Activated T-cell treated with anti-CD3 and anti-CD28 coated beads, Interleukin-2, amount 50 U/mL, for 4 hours (primary cell): ENCODE measurements around the gene EPG5. TPM values are rescaled to one million over a fixed set of nuclear protein-coding genes. Genes with fewer than 3 reads are reported as not detected.
A peak's percentile ranks its signal among the peaks of the same experiment; 100 is the strongest.

Source experiments
- ATAC-seq, 2 donors: fragments of 200-7000 bp; cut with Tn5 transposase; one replicate each; pipeline ENCODE4 v1.10.0; 2021
- DNase-seq: peaks from one replicate; pipeline ENCODE4 v3.0.0-alpha.2; 2020
- H3K27me3 Mint-ChIP-seq: one replicate; pipeline ENCODE4 v1.8.0; 2021; ENCODE audit warnings: low read depth, mixed read lengths
- H3K36me3 Mint-ChIP-seq: one replicate; pipeline ENCODE4 v1.8.0; 2022; ENCODE audit warnings: mixed read lengths; ENCODE audit not compliant: insufficient read depth
- H3K4me1 Mint-ChIP-seq: one replicate; pipeline ENCODE4 v1.8.0; 2021; ENCODE audit warnings: low read depth, mixed read lengths
- H3K4me3 Mint-ChIP-seq: one replicate; pipeline ENCODE4 v1.8.0; 2021; ENCODE audit warnings: mild to moderate bottlenecking, moderate library complexity, mixed read lengths
- H3K9me3 Mint-ChIP-seq: one replicate; pipeline ENCODE4 v1.8.0; 2021; ENCODE audit warnings: mixed read lengths
- total RNA-seq, 3 donors: library from RNA; stranded (reverse); gene quantifications; one replicate each; pipeline ENCODE4 v1.2.1, GENCODE V29; 2021

EPG5 gene, protein sequence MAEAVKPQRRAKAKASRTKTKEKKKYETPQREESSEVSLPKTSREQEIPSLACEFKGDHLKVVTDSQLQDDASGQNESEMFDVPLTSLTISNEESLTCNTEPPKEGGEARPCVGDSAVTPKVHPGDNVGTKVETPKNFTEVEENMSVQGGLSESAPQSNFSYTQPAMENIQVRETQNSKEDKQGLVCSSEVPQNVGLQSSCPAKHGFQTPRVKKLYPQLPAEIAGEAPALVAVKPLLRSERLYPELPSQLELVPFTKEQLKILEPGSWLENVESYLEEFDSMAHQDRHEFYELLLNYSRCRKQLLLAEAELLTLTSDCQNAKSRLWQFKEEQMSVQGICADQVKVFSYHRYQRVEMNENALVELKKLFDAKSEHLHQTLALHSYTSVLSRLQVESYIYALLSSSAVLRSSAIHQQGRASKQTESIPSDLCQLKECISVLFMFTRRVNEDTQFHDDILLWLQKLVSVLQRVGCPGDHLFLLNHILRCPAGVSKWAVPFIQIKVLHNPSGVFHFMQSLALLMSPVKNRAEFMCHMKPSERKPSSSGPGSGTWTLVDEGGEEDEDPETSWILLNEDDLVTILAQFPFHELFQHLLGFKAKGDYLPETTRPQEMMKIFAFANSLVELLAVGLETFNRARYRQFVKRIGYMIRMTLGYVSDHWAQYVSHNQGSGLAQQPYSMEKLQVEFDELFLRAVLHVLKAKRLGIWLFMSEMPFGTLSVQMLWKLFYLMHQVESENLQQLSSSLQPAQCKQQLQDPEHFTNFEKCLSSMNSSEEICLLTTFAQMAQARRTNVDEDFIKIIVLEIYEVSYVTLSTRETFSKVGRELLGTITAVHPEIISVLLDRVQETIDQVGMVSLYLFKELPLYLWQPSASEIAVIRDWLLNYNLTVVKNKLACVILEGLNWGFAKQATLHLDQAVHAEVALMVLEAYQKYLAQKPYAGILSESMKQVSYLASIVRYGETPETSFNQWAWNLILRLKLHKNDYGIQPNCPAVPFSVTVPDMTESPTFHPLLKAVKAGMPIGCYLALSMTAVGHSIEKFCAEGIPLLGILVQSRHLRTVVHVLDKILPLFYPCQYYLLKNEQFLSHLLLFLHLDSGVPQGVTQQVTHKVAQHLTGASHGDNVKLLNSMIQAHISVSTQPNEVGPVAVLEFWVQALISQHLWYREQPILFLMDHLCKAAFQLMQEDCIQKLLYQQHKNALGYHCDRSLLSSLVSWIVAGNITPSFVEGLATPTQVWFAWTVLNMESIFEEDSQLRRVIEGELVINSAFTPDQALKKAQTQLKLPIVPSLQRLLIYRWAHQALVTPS (N-terminal part only)
- total RNA-seq: 1 to 10 TPM; 7.8 to 9.8 (median 7.9) TPM

DNA sequence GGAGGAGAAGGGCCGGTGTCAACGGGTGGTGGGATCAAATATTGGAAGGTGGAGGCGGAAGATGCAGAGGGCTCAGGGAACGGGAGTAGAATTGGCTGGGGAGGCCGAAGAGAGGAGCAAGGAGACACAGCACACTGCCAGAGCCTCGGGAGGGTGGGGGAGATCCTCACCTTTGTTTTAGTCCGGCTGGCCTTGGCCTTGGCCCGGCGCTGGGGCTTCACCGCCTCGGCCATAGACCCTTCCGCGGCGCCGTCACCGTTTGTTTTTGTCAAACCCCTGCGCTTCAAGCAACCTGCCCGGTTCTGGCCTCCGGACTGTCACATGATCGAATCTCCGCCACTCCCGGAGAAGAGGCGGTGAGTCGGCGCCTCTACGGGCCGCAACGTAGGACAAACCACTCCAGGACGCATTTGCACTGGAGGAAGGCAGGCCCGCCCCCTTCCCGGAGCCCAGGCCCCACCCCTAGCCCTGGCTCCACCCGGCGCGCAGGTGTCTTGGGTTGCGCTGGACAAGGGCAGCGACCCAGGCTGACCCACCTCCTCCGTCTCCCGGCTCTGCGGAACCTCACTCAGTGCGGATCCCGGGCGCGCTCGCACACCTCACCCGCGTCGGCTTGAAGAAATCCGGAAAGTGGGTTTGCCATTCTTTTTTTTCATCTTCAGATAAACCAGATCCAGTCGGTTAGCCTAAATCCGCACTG is at the start of gene EPG5:
Gene EPG5, minus strand, starts transcription at position 323 of the 700 bp plus-strand sequence. Its CDS starts 90 bp downstream, at position 233.
- peak within 1 kb of the TSS; percentile 99 for H3K4me3 Mint-ChIP-seq
- peaks cover 45% of the 10 kb centered on the region for H3K4me1 Mint-ChIP-seq
- ATAC-seq (peak; percentile 98), DNase-seq (peak; percentile 85)
- no peaks in the 10 kb centered on the region for H3K27me3 Mint-ChIP-seq
- H3K9me3 Mint-ChIP-seq: no peaks in the 10 kb centered on the region
- peaks cover 9% of the 10 kb centered on the region for H3K36me3 Mint-ChIP-seq

GRCh38 chr18:46013484-46014189 is 46.5 kb upstream of the EPG5 start:
- Mint-ChIP-seq H3K4me1 (peaks cover 13% of the 10 kb centered on the region), H3K4me3 (no peak overlapping the region), H3K27me3 (peaks cover 2% of the 10 kb centered on the region), H3K9me3 (peaks cover 3% of the 10 kb centered on the region), H3K36me3 (peaks cover 28% of the 10 kb centered on the region)
- ATAC-seq (peak; percentile 89 to 90), DNase-seq (no peak)

- H3K4me3 Mint-ChIP-seq: no peak overlapping the region
- H3K4me1 Mint-ChIP-seq: peaks cover 13% of the 10 kb centered on the region
- H3K36me3 Mint-ChIP-seq: peaks cover 26% of the 10 kb centered on the region
- no peaks in the 10 kb centered on the region for H3K9me3 Mint-ChIP-seq
- DNase-seq (no peak), ATAC-seq (no peak)
- peaks cover 2% of the 10 kb centered on the region for H3K27me3 Mint-ChIP-seq
Observed at GRCh38 chr18:46010676-46011075, 43.5 kb upstream of the EPG5 start.

DNA sequence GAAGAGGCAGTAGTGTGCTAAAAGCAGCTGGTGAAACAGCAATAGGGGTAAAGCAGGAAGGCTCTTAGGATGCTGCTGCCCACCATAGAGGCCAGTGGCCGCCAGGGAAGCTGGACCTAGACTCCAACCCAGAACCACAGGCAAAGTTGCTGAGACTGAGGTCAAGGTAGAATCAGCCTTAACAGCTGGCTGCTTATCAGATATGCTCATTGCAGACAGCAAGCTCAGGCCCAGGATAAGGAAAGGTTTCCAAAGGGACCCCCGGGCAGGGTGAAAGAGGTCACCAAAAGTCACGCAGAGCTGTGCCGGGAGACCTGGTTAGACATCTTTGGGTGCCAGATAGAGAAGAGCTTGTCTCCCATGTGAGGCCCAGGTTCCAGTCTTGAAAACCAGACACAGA is 42.9 kb upstream of the EPG5 start:
- peaks cover 2% of the 10 kb centered on the region for H3K27me3 Mint-ChIP-seq
- H3K4me1 Mint-ChIP-seq: peaks cover 13% of the 10 kb centered on the region
- ATAC-seq (no peak), DNase-seq (no peak)
- no peaks in the 10 kb centered on the region for H3K9me3 Mint-ChIP-seq
- H3K4me3 Mint-ChIP-seq: no peak overlapping the region
- H3K36me3 Mint-ChIP-seq: peaks cover 26% of the 10 kb centered on the region

DNA sequence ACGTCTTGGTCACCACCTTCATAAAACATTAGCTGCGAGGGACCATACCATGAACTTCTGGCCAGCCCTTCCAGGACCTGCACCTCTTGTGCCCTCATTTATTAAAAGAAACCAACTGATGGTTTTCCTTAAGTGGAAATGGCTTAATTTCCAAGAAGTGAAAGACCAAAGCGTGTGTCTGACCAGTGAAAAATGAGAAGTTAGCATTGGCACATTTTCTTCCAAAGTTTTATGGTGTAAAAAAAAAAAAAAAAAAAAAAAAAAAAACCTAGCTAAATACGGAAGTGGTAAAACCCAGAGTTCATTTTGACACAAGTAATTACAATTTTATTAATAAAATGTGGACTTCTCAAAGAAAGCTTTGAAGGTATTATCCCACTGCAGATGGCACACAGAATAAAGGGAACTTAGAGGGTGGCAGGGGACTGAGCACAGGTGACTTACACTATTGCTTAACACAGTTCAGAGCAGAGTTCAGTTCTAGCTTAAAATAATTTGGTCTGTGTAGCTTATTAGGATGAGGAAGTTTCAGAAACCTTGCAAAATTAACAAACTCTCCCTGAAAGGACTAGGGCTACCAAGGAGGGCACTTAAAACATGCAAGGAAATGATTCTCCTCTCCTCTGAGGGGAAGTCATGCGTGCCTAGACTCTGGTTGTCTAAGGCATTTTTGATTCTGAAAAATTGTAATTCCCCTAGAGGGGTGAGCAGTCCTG is 42.2 kb upstream of the EPG5 start:
- no peak for DNase-seq
- Mint-ChIP-seq H3K27me3 (peaks cover 2% of the 10 kb centered on the region), H3K9me3 (no peaks in the 10 kb centered on the region), H3K4me3 (no peak overlapping the region), H3K36me3 (peaks cover 27% of the 10 kb centered on the region), H3K4me1 (peaks cover 11% of the 10 kb centered on the region)
- no peak for ATAC-seq

DNA sequence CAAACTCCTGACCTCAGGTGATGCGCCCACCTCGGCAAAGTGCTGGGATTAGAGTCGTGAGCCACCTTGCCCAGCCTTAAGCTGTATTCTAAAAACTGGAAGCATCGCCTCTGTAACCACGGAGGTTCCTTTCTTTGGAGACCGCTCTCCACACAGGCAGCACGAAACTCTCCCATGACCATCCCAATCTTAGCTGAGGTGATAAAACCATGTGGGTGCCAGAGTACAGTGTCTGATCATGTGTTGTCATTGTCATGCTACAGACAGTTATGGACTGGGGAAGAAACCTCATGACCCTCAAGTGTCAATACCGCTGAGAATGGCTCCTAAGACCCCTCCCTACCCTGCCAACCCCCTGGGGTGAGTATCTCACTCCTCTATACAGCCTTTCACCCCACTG is 41.4 kb upstream of the EPG5 start:
- DNase-seq: no peak
- peaks cover 27% of the 10 kb centered on the region for H3K36me3 Mint-ChIP-seq
- ATAC-seq: no peak
- no peaks in the 10 kb centered on the region for H3K9me3 Mint-ChIP-seq
- peaks cover 5% of the 10 kb centered on the region for H3K4me1 Mint-ChIP-seq
- no peak overlapping the region for H3K4me3 Mint-ChIP-seq
- H3K27me3 Mint-ChIP-seq: peaks cover 2% of the 10 kb centered on the region

- H3K4me3 Mint-ChIP-seq: no peak overlapping the region
- DNase-seq: no peak
- peaks cover 2% of the 10 kb centered on the region for H3K27me3 Mint-ChIP-seq
- H3K9me3 Mint-ChIP-seq: peaks cover 7% of the 10 kb centered on the region
- no peaks in the 10 kb centered on the region for H3K4me1 Mint-ChIP-seq
- no peak for ATAC-seq
- peaks cover 31% of the 10 kb centered on the region for H3K36me3 Mint-ChIP-seq
Observed at GRCh38 chr18:46007165-46007564, 40.0 kb upstream of the EPG5 start.

DNA sequence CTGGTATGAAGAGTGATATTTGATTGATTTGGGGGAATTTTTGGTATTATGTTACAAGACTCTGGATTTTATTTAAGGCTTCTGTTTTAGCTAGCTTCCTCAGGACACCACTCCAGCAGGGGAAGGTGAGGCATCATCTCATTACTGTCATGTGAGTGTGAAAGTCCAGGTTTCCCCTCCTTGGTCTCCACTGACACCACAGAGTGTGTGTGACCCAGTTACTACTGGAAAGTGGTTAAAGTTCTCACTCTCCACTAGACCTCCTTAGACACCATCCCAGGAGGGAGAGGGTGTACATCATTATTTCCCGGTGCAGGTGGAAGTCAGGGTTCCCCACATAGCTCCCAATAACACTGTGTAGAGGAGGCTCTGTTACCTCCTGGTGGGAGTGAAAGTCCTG is 35.8 kb upstream of the EPG5 start:
- Mint-ChIP-seq H3K4me3 (no peak overlapping the region), H3K36me3 (peaks cover 8% of the 10 kb centered on the region), H3K27me3 (no peaks in the 10 kb centered on the region), H3K9me3 (peaks cover 10% of the 10 kb centered on the region), H3K4me1 (peaks cover 31% of the 10 kb centered on the region)
- ATAC-seq: no peak
- no peak for DNase-seq

GRCh38 chr18:46001892-46002291 is 34.8 kb upstream of the EPG5 start:
- H3K36me3 Mint-ChIP-seq: peaks cover 8% of the 10 kb centered on the region
- H3K9me3 Mint-ChIP-seq: peaks cover 10% of the 10 kb centered on the region

DNA sequence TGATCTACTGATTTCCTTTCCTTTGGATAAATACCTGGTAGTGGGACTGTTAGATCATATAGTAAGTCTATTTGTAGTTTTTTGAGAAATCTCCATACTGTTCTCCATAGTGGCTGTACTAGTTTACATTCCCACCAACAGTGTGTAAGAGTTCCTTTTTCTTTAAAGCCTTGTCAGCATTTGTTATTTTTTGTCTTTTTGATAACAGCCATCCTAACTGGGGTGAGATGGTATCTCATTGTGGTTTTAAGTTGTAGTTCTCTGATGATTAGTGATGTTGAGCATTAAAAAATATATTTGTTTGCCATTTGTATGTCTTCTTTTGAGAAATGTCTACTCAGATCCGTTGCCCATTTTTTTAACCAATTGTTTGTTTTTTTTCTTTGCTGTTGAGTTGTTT is 33.9 kb upstream of the EPG5 start:
- ATAC-seq (no peak), DNase-seq (no peak)
- H3K4me3 Mint-ChIP-seq: no peak overlapping the region
- H3K36me3 Mint-ChIP-seq: peaks cover 8% of the 10 kb centered on the region
- H3K4me1 Mint-ChIP-seq: peaks cover 43% of the 10 kb centered on the region
- H3K27me3 Mint-ChIP-seq: no peaks in the 10 kb centered on the region
- peaks cover 10% of the 10 kb centered on the region for H3K9me3 Mint-ChIP-seq

More at GRCh38 chr18:46001892-46002291, 34.8 kb upstream of the EPG5 start:
- H3K4me3 Mint-ChIP-seq: no peak overlapping the region
- ATAC-seq (no peak), DNase-seq (no peak)
- no peaks in the 10 kb centered on the region for H3K27me3 Mint-ChIP-seq
- H3K4me1 Mint-ChIP-seq: peaks cover 39% of the 10 kb centered on the region

DNA sequence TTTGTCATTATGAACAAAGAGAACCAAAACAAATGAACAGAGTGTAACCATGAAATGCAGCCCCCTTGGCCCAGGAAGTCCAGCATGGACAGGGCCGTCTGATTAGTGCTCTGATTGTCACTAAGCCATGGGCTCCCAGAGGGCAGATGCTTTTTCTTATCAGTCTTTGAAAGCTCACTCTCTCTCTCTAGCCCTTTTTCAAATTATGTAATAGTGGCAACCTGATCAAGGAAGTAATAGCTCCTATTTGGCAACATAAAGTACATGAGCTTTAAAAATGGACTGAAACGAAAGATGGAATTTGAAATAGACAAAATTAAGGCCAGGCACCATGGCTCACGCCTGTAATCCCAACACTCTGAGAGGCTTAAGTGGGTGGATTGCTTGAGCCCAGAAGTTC is 32.4 kb upstream of the EPG5 start:
- DNase-seq (no peak), ATAC-seq (no peak)
- H3K36me3 Mint-ChIP-seq: peaks cover 5% of the 10 kb centered on the region

DNA sequence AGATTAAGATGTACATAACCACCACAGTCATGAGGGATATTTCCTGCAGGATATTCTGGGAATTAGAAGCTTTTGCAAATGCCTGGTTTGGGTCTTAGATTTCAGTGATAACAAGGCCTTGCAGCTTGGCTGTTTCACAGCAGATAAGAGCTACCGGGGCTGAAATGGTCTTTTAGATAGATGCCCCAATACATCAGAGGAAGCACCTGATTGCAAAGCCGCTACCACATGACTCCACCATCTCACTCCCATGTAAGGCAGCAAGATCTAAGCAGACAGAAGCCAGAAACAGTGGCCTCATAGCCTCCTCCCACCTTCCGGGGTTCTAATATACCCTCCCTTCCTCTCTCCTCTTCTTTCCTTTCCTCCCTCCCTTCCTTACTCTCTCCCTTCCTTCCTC is 31.1 kb upstream of the EPG5 start:
- H3K4me3 Mint-ChIP-seq: peak overlapping the region; percentile 66
- peaks cover 10% of the 10 kb centered on the region for H3K9me3 Mint-ChIP-seq
- H3K4me1 Mint-ChIP-seq: peaks cover 44% of the 10 kb centered on the region
- H3K27me3 Mint-ChIP-seq: no peaks in the 10 kb centered on the region
- H3K36me3 Mint-ChIP-seq: peaks cover 5% of the 10 kb centered on the region
- ATAC-seq (peak; percentile 50 to 57), DNase-seq (no peak)

More for the DNA sequence above, 32.4 kb upstream of the EPG5 start:
- H3K27me3 Mint-ChIP-seq: no peaks in the 10 kb centered on the region
- H3K4me1 Mint-ChIP-seq: peaks cover 44% of the 10 kb centered on the region
- no peak overlapping the region for H3K4me3 Mint-ChIP-seq
- peaks cover 10% of the 10 kb centered on the region for H3K9me3 Mint-ChIP-seq
